DMS153 (cell line): ENCODE data around the gene ARAP3.

Experiments
- DNase-seq: peaks from one replicate; lab custom pipeline; 2025; lab: John Stamatoyannopoulos, UW

ARAP3 gene

DNA sequence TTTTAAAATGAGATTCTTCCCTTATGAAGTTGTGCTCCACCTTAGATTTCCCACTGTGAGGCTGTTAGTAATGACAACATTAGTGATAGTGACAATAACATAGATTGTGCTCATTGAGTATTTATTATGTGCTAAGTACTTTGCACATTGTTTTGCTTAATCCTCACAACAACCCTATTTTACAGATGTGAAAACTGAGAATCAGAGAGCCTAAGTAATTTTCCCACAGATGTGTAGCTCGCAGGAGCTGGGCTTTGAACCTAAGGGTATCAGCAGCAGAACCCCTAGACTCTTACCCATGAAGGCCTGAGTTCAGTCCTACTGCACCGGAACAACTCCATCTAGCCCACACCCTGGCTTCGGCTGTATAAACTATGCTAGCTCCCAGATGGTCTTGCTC is 15.6 kb upstream of the ARAP3 start:
- DNase-seq, result no peak

DNA sequence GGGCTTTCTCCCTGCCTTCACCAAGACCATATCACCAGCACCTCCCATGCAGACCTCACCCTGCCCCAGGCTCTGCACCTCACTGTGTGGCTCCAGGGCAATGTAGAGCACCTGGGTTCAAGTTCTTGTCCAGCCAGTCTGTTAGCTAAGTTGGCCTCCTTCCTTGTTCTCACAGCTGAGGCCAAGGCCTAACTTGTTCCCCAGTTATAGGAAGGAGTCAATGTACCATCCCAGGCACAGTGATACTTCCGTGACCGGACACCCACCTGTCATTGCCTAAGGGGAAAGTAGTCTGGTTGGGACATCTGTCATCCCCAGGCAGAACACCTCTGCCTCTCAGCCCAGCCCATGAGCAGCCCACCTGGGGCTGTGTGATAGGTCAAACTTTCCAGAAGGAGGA is 14.4 kb upstream of the ARAP3 start:
- DNase-seq, result no peak

DNA sequence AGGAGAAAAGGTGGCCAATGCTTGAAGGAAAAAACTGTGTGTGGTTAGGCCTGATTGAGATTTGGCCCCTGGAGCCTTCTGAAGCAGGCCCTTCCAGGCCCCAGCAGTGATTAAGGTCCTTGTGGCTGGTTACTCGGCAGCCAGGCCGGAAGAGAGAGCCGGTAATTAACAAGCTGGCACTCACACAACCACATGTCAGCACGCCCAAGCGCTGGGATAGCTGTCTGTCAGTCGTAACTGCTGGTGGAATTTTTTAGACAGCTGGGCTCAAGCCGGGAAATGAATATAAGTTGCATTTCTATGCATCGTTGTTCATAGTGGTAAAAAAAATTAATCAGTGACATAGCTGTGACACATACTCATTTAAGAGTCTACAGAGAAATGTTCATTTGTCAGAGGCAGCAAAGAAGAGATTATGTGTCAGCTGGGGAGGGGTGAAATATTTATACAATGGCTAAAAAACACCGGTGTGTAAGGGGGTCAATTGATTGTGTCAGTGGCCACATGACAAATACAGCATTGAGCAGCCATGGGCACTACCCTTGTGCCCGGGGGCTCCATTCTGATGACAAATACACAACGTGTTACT is 13.7 kb upstream of the ARAP3 start:
- no peak for DNase-seq

DNA sequence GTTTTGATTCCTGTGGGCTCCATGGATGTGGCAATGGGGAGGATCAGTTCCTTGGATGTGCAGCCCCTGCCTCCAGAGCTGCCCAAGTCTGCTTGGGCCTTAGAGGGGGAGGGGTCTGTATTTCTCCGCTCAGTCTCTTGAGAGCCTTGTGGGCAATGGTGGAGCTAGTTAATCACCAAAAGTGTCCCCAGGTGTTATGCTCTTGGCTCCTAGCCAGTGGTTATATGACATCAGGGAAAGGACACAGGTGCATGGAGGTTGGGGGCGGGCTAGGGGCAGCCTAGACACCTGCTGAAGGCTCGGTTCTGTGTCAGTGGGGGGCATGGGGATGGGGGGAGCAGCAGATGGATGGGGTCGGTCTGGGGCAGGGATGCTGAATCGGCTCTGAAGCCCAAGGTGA is 12.4 kb upstream of the ARAP3 start:
- no peak for DNase-seq

DNA sequence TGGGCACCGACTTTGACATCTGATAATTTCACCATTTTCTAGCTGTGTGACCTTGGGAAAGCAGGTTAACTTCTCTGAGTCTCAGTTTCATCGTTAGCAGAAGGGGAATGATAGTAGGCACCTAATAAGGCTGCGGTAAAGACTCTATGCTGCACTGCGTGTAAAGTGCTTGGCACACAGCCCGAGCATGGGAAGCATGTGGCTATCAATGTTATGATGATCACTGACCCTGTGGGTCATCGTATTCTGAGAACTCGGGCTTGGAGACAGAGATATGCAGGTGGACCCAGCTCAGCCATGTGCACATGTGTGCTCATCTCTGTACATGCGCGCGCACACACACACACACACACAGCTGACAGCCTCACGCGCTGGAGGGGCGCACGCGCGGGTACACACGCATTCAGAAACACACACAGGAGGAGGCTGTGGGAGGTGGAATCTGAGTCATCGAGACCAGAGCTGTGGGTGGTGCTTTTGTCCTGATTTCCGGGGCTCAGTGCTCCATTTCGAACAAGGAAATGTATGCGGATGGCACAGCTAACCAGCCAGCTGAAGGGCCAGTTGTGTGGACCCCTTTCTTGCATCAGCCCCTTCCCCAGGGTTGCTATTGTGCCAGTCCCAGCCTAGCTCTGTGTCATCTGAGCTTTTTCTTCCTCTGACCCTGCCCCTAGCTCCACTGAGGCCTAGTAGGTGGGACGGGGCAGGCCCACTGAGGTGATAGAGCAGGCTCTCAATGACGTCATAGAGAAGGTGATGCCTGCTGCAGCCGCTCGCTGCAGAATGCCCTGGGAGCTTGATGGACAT is 11.1 kb upstream of the ARAP3 start:
- DNase-seq, result peak; percentile 40

DNA sequence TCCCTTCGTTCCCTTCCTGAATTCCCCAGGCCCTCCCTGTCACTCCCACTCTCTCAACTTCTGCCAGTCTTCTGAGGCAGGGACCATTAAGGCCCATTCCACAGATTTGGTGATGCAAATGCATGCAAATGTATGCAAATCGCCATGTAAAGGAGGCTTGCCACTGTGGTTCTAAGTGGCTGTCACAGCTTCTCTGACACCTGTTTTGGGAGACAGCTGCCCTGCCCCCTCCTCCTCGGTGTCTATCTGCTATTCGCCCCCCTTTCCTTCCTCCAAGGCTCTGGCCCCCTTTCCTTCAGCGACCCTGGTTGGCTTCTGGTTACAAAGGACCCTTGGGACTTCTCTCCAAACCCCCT is 10.5 kb upstream of the ARAP3 start:
- no peak for DNase-seq

DNA sequence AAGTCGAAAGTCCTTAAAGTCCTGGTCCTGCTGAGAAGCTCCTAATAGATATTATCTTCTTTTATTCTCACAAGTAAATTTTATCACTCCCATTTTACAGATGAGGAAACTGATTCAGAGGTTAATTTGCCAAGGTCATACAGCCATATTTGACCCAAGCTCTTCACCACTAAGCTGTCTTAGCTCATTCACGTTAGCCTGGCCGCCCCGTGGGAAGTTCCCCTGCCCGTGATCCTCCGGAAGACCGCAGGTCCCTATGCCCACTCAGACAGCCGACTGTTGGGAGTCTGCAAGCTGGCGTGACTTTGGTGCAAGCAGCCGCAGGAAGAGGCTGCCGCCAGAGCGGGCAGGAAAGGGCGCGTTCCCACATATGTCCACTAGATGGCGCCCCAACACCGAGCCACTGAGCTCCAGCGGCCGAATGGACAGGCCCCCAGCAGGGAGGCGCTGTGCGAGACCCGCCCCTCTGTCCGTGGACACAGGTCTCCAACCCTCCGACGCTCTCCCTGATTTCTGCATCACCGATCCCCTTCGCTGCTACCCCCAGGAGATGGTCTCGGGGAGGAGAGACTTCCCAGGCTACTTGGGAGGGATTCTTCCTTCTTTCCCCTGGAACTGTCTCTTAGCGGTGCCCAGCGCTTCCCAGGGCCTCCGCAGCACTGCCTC is 10.0 kb upstream of the ARAP3 start:
- peak; percentile 7 for DNase-seq

DNA sequence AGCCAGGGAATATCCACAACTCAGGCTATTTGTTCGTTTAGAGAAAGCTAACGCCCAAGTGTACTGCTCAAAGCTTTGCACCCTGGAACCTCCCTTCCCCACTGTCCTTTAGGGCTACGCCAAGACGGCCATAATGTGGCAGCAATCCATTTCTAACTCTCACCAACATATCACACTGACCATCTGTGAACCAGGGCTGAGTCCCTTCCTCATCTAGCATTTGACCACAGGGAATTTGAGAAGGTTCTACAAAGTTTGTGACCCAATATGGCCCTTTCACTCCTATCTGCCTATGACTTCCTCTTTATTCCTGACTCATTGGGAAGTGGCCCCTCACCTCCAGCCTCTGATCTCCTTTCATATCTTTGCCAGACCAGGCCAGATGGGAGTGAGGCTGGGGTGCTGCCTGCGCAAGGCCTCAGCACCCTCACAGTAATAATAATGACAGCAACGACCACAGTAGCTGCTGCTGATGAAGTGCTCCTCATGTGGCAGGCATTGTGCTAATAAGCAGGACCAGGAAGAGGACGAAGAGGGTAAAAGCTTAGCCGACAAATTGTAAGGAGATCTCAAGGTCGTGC is 9.3 kb upstream of the ARAP3 start:
- DNase-seq, result no peak

DNA sequence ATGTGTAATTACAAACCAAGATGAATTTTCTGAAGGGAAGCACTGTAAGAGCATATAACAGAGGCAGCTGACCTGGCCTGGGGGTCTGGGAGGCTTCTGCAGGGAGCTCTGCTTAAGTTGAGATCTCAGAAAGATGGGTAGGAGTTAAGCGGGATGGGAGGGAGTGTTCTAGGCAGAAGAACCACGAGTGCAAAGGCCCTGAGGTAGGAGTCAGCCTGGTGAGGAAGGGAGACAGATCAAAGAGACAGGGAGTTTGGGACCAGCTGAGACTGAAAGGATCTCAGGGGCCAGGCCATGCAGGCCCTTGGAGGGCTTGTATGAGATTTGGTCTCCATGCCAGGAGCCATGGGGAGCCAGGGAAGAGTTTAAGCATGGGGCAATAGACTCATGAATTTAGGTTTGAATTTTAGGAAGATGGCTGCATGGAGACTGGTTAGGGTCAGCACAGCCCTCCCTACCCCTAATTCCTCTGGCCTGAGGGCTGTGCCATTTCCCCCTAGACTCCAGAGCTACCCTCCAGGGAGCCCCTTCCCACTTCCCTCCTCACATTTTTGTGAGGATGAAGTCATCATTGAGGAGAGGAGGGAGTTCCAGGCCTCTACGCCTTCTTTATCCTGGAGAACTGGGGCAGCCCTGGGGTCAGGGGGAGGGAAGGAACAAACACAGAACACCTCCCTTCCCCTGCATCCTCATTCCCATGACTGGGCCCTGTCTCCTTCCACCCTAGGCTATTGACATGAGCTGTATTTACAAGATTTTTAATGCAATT is 4.8 kb upstream of the ARAP3 start:
- DNase-seq, result no peak

DNA sequence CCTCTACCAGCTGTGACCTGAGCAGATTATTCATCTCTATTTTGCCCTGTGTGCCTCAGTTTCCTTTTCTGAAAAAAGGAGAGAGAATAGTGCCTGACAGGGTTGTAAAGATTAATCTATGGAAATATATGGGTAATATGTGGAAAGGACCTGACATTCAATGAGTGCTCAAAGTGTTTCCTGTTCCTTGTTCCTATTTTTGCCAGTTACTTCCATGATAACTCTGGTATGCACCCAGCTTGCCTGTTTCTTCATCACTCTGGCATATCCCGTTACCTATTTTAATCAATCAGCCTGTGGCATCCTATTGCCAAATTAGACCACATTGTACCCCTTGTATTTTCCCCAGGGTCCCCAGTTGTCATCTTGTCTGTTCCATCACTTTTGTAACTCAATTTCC is 3.6 kb upstream of the ARAP3 start:
- DNase-seq, result no peak

DNA sequence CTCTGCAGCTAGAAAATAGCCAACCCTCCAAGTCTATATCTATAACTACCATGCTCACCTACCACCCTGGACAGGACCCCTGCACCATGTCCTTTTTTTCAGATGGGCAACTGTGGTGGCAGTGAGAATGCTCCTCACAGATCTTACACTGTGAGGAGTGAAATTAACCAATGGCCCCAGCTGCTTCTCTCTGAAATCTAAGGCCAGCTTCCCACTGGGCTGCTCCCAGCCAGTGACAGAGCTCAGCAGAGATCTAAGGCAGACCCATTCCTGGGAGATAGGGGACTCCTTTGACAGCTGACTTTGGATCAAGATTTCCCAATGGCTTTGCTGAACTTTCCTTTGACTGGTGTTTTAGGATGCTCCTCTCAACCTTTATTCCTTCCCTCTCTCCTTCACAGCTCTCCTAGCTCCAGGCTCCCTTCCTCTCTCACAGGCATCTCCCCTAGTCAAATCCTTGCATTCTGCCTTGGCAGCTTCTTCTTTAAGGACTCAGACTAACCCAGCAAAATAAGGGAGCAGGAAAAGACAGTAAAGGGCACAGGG is 1.6 kb upstream of the ARAP3 start:
- no peak for DNase-seq

DNA sequence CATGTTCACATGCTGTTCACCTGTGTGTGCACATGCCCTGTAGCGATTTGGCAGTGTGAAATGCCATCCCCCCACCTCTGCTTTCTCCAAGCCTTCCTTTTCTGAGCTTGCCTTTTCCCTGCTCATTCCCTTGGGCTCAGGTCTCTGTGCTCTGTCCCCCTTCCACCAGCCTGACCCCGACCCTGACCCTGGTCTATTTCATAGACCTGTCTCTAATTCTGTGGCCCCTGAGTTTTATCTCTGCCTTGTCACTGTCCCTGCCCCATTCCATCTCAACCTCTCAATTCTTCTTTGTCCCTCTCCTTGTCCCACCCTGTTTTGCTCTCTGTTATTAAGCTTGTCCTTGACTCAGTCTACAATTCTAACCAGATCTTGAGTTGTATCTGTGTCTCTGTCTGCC is 735 bp downstream of the ARAP3 start:
- DNase-seq, result no peak

DNA sequence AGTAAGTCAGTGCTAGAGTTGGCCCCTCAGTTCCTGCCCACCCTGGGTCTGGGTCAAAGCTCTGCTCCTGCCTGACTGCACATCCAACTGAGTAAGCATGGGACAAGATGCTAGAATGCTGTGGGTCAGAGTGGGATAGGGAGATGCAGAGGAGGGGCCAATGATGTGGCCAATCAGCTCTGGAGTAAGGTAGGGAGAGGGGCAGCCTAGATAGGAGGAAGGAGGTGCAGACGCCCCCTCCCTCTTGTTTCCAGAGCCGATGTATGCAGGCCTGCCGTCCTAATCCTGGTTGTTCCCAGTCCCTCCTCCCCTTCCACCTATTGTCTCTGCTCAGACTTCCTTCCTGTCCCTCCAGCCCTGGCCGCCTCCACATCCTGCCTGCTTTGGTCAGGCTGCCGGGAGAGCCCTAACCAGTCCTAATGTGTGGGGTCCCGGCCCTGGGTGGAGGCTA is 1.3 kb downstream of the ARAP3 start:
- DNase-seq, result peak; percentile 11

DNA sequence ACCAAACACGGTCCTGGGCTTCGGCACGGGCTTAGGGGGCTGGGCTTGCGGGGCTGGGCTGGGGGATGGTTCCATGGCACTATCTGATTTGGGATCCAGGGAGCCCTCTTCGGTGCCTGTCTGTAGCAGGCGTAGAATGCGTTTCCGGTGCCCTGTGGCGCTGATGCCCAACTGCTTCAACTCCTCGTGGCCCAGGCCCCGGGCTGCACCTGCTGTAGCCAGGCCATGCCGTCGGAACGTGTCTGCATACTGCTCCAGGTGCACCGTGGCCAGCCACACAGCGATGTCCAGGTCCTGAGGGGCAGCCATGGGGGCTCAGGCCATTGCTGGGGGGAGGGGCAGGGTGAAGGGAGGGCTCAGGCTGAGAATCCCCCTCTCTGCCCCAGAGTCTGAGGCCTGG is 1.9 kb downstream of the ARAP3 start:
- DNase-seq, result no peak

DNA sequence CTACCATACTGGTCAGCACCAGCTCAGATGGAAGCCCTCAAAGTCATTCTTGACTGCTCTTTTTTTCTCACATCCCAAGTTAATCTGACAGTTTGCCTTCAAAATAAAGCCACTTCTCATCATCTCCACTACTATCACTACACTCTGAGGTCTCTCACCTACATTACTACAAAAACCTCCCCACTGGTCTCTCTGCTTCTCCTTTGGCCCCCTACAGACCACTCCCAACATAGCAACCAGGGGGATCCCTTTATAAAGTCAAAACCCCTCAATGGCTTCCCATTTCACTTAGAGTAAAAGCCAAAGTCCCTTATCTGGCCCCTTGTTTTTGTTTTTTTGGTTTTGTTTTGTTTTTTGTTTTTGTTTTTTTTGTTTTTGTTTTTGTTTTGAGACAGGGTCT is 4.6 kb downstream of the ARAP3 start:
- no peak for DNase-seq

DNA sequence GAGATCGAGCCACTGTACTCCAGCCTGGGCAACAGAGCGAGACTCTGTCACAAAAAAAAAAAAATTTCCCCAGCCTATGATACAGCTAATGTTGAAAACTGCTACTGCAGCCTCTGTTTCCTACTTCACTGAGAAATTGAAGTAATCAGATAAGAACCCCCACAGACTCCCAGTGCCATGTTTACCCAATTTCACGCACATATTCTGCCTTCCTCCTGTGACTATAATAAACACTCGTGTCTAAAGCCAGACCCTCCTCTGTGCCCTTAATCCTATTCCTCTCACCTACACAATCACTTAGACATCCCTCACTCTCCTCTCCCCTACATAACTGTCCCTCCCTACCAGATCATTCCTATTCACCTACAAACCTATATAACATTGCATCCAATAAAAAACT is 6.4 kb downstream of the ARAP3 start:
- no peak for DNase-seq

DNA sequence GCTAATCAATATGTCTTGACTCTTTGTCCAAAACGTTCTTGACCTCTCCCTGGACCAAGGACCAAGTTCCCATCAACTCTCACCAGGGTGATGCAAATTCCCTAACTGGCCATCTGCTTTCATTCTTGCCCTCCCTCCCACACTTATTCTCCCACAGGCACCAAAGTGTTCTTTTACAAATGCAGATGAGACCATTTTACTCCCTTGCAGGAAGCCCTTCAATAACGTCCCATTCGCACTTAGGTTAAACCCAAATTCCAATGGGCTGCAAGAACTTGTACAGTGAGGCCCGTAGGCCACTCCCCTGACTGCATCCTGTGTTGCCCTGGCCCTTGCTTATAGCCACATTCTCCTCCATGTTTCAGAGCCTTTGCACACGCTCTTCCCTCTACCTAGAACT is 7.3 kb downstream of the ARAP3 start:
- no peak for DNase-seq

DNA sequence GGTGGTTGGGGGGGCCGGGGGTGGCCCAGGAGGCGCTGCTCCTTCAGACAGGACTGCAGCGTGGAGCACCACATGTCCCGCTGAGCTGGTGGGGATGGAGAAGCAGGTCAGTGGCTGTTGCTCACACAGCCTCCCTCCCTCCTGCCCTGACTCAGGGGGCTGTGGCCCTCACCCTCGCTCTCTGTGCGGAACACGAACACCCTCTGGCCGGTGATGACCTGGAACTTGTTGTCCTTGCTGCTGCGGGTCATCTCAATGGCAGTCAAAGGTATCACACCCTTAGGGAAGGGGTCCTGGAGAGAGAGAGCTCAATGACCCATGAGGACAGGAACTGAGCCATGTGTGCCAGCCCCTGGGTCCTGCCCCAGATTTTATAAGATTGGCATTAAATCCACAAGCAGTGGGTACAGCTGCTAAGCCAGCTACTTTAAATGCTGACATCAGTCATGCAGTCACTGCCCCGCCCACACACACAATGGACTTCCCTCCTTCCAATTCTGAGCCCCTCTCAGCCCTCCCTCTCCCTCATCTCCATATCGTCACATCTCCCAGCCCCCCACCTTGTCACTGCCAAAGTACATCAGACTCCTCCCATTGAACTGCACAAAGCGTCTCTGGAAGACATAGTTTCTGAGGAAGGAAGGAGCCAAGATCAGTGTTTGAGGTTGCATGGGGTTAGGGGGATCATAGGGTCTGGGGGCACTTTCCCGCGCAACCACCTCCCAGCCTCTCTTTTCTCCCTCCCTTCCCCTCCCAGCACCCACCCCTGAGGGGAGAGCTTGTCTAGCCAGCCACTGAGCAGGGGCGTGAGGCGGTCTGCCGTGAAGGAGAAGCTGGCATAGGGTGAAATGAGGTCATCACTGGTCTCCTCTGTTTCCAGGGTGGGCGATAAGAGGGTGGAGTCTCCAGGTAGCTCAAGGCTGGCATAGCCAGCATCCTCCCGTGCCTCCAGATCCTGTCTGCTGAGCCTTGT is 8.9 kb downstream of the ARAP3 start:
- DNase-seq, result no peak

DNA sequence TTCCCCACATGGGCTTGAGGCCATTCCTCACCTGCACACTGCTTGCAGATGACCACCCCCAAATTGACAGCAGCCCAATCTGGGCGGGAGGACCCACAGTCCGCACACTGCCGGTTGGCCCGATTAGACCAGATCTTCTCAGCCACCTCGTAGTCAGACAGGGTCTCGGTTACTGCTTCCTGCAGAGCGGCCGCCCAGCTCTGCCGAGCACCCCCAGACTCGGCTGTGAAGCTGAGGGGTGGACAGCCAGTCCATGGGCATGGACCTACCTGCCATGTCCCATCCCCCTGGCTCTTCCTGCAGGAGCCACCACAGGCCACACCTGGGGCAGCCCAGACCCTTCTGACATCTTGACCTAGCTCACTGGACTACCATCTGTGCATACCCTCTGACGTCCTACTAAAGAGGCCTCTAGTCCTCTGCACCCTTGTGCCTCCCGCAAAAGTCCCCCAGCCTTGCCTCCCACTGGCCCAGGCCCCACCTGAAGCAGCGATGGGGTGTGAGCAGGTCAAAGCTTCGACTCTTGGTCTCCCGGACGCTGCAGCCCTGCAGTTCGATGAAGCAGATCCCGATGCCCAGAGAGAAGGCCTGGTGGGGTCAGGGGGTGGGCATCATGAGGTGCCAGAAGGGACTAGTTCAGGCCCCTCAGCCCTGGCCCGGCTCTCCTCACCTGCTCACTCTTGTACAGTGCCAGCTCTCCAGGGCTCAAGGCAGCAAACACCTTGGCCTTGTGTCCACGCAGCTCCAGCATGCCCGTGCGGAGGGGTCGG is 9.8 kb downstream of the ARAP3 start:
- no peak for DNase-seq

DNA sequence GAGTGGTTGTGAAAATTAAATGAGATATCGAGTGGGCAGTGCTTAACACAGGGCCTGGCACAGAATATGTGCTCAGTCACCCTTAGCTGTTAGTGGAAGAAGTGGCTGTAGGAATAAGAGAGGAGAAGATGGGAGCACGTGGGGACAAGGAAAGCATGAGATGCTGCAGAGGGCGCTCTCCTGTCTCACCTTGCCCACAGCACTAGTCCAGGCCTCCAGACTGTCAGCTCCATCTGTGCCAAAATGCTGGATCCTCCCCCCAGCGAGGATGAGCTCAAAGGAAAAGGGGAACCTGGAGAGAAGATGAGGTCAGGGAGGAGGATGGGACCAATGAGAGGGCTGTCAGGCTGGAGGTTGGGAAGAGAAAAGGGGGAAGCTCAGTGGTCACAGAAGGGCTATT is 12.5 kb downstream of the ARAP3 start:
- DNase-seq, result no peak
